Smooth muscle cell of the brain vasculature (primary cell): ENCODE data around the gene BPIFB2.

Experiments
- DNase-seq: peaks from one replicate; pipeline ENCODE4 v3.0.0-alpha.2; 2012; ENCODE audit warnings: low read depth, low spot score

The BPIFB2 gene

GRCh38 chr20:33005908-33006775, 1.4 kb upstream of the BPIFB2 start:
- no peak for DNase-seq

- no peak for DNase-seq
These were observed 628 bp upstream of the BPIFB2 start for GRCh38 chr20:33006776-33007375.

GRCh38 chr20:33008336-33009213, 1.1 kb downstream of the BPIFB2 start:
- DNase-seq, result no peak

- DNase-seq, result no peak
These were observed 2.0 kb downstream of the BPIFB2 start for GRCh38 chr20:33009214-33010132.

GRCh38 chr20:33010133-33010504, 2.6 kb downstream of the BPIFB2 start:
- no peak for DNase-seq

GRCh38 chr20:33010674-33011449, 3.4 kb downstream of the BPIFB2 start:
- DNase-seq, result no peak

- DNase-seq, result no peak
These were observed 5.1 kb downstream of the BPIFB2 start for GRCh38 chr20:33012327-33013189.

- no peak for DNase-seq
These were observed 6.3 kb downstream of the BPIFB2 start for GRCh38 chr20:33013701-33014326.

GRCh38 chr20:33014336-33015113, 7.0 kb downstream of the BPIFB2 start:
- DNase-seq, result no peak

- no peak for DNase-seq
These were observed 7.6 kb downstream of the BPIFB2 start for GRCh38 chr20:33015114-33015484.

GRCh38 chr20:33015700-33016580, 8.4 kb downstream of the BPIFB2 start:
- DNase-seq, result no peak

- DNase-seq, result no peak
These were observed 9.1 kb downstream of the BPIFB2 start for GRCh38 chr20:33016581-33017109.

GRCh38 chr20:33017542-33017941, 10.0 kb downstream of the BPIFB2 start:
- DNase-seq, result no peak

GRCh38 chr20:33018169-33018931, 10.8 kb downstream of the BPIFB2 start:
- DNase-seq, result no peak

- DNase-seq, result no peak
These were observed 12.2 kb downstream of the BPIFB2 start for GRCh38 chr20:33019465-33020277.
